Spleen (tissue), 7 donors: Measurements from ENCODE around the gene CPT1B.

Experiments
- CTCF ChIP-seq, 11 experiments: fragments of 200-600 bp in 7 of 11; fragments of 450-650 bp in 4 of 11; sonication (generic) in 4 of 11; IDR thresholded peaks in 8 of 11; conservative IDR thresholded peaks in 3 of 11; 1 replicate in 7 of 11; 2 replicates in 4 of 11; pipeline versions ENCODE4 v1.4.0 to v1.8.0; 2016 to 2021; ENCODE audit warnings: antibody characterized with exemption in 11 of 11, inconsistent platforms in 4 of 11, mild to moderate bottlenecking in 1 of 11
- POLR2AphosphoS5 ChIP-seq, 3 donors: sonication (generic); formaldehyde crosslinking; IDR thresholded peaks; one replicate each; pipeline ENCODE4 v1.5.1; 2017; ENCODE audit warnings: antibody characterized with exemption in 3 of 3
- donor health status: DM: no; HTN: no; CAD: no; lungs with moderate emphysema.
- donor health status: DM: no; HTN: no; CAD: no.
- donor health status: DM: no; HTN: no; CAD: no.

GRCh38 chr22:50609599-50609998 is 31.4 kb upstream of the CPT1B start:
- TF ChIP-seq CTCF (IDR thresholded peaks at IDR 0.05 in 8 of 11, conservative IDR thresholded peaks at IDR 0.05 in 3 of 11) (no peak), POLR2AphosphoS5 (IDR thresholded peaks at IDR 0.05) (no peak)
